GM12892 (cell line): ENCODE measurements around the gene ABLIM1.

Experiments
- POLR2A ChIP-seq: IDR thresholded peaks from 2 replicates; pipeline ENCODE4 v1.6.1; 2011; ENCODE audit warnings: low read depth, low read length, control low read depth
- POLR2AphosphoS5 ChIP-seq: IDR thresholded peaks from 2 replicates; pipeline ENCODE4 v1.6.1; 2011; ENCODE audit warnings: low read depth, low read length, control low read depth
- TAF1 ChIP-seq: IDR thresholded peaks from 2 replicates; pipeline ENCODE4 v1.6.1; 2011; ENCODE audit warnings: low read depth, mild to moderate bottlenecking, control low read depth, low read length, borderline replicate concordance

GRCh38 chr10:114400091-114400490 lies 258.0 kb downstream of the ABLIM1 start:
- TF ChIP-seq POLR2AphosphoS5 (no peak), POLR2A (no peak), TAF1 (no peak)
